ENCODE measurements around the gene MEX3D.
A peak's percentile ranks its signal among the peaks of the same experiment; 100 is the strongest.
"Not testable (repeated sequence)": the region's sequence is repeated elsewhere in the genome, so short reads cannot be mapped to it uniquely, and the experiment has no call there.

The MEX3D gene

DNA sequence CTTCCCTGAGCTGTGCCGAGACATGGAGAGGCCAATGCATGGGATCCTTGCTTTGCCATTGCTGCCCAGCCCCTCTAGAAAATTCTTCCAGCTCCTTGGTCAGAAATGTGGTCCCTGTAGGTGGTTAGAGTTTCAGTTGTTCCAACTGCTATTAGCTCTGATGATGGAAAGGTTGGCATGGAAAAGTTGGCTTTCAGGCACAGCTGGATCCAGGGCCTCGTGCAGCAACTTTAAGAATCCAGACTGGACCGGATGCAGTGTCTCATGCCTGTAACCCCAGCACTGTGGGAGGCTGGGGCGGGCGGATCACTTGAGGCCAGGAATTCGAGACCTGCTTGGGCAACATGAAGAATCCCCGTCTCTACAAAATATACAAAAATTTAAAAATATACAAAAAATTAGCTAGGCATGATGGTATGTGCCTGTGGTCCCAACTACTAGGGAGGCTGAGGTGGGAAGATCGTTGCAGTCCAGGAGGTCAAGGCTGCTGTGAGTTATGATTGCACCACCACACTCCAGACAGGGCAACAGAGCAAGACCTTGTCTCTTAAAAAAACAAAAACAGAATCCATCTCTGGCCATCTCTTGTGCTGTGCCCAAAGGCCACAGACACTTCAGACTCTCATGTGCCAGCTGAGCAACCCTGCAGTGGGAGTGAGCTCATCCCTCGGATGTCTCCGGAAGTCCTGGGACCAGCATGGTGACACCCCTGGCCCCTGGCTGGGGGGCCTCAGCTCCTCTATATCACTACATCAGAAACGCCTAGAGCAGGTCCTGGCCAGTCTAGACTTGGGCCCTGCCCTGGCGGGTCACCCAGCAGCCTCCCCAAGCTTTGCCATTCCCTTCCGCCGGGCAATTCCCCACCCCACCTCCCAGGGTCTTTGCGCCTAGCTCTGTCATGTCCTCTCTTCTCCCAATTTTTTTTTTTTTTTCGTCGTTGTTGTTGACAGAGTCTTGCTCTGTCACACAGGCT is 16.8 kb downstream of the MEX3D start:
- no peak for TF ChIP-seq CTCF (IDR thresholded peaks at IDR 0.05; ENCODE audit: low read depth, low read length)
- H3K27ac ChIP-seq: no peak overlapping the region
- H3K36me3 ChIP-seq: peaks cover 8% of the 10 kb centered on the region
- H3K4me3 ChIP-seq (ENCODE audit: low read depth, low read length): no peak overlapping the region
- H3K27me3 ChIP-seq (ENCODE audit: insufficient read depth, low read depth, severe bottlenecking): no peaks in the 10 kb centered on the region
- DNase-seq: no peak
- H3K9me3 ChIP-seq (ENCODE audit: severe bottlenecking): no peaks in the 10 kb centered on the region

GRCh38 chr19:1549332-1549945 is 18.7 kb downstream of the MEX3D start:
- H3K9me3 ChIP-seq (ENCODE audit: severe bottlenecking): no peaks in the 10 kb centered on the region
- peaks cover 6% of the 10 kb centered on the region for H3K36me3 ChIP-seq
- H3K27me3 ChIP-seq (ENCODE audit: insufficient read depth, low read depth, severe bottlenecking): peaks cover 4% of the 10 kb centered on the region
- no peak overlapping the region for H3K27ac ChIP-seq
- DNase-seq: no peak
- TF ChIP-seq CTCF (IDR thresholded peaks at IDR 0.05; ENCODE audit: low read depth, low read length): no peak
- no peak overlapping the region for H3K4me3 ChIP-seq (ENCODE audit: low read depth, low read length)

GRCh38 chr19:1540365-1540925 is 27.7 kb downstream of the MEX3D start:
- no peak overlapping the region for H3K27ac ChIP-seq
- H3K9me3 ChIP-seq (ENCODE audit: severe bottlenecking): peaks cover 3% of the 10 kb centered on the region
- H3K27me3 ChIP-seq (ENCODE audit: insufficient read depth, low read depth, severe bottlenecking): no peaks in the 10 kb centered on the region
- H3K36me3 ChIP-seq: no peaks in the 10 kb centered on the region
- no peak for DNase-seq
- no peak overlapping the region for H3K4me3 ChIP-seq (ENCODE audit: low read depth, low read length)
- TF ChIP-seq CTCF (IDR thresholded peaks at IDR 0.05; ENCODE audit: low read depth, low read length): no peak

DNA sequence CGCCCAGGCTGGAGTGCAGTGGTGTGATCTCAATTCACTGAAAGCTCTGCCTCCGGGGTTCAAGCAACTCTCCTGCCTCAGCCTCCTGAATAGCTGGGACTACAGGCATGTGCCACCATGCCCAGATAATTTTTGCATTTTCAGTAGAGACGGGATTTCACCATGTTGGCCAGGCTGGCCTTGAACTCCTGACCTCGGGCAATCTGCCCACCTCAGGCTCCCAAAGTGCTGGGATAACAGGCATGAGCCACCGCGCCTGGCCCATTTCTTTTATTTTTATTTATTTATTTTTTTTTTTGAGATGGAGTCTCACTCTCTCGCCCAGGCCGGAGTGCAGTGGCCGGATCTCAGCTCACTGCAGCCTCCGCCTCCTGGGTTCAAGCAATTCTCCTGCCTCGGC is 28.4 kb downstream of the MEX3D start:
- not testable (repeated sequence) for DNase-seq; H3K36me3 ChIP-seq; H3K9me3 ChIP-seq (ENCODE audit: severe bottlenecking); H3K27ac ChIP-seq; H3K4me3 ChIP-seq (ENCODE audit: low read depth, low read length); H3K27me3 ChIP-seq (ENCODE audit: insufficient read depth, low read depth, severe bottlenecking)

GRCh38 chr19:1538978-1539377 is 29.1 kb downstream of the MEX3D start:
- peak overlapping the region; percentile 1; the same call in 1 of the 2 replicates for H3K4me3 ChIP-seq (ENCODE audit: low read depth, low read length)
- DNase-seq: peak; percentile 42
- no peaks in the 10 kb centered on the region for H3K36me3 ChIP-seq
- H3K9me3 ChIP-seq (ENCODE audit: severe bottlenecking): peaks cover 3% of the 10 kb centered on the region
- no peak for TF ChIP-seq CTCF (IDR thresholded peaks at IDR 0.05; ENCODE audit: low read depth, low read length)
- no peaks in the 10 kb centered on the region for H3K27me3 ChIP-seq (ENCODE audit: insufficient read depth, low read depth, severe bottlenecking)
- no peak overlapping the region for H3K27ac ChIP-seq

DNA sequence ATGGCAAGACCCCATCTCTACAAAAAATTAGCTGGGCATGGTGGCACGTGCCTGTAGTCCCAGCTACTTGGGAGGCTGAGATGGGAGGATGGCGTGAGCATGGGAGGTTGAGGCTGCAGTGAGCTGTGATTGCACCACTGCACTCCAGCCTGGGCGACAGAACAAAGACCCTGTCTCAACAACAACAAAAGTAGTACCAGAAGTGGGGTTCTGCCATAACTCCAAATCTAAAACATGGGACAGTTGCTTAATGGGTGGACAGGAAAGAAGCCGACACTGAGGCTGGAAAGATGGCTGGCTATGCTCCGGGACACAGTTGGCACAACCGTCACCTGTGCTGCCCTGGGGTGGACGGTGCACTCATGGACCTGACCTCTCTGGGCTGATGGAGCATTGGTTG is 32.4 kb downstream of the MEX3D start:
- H3K4me3 ChIP-seq (ENCODE audit: low read depth, low read length); DNase-seq; H3K27ac ChIP-seq; H3K27me3 ChIP-seq (ENCODE audit: insufficient read depth, low read depth, severe bottlenecking); H3K36me3 ChIP-seq; H3K9me3 ChIP-seq (ENCODE audit: severe bottlenecking): not testable (repeated sequence)
